Measurements from ENCODE around the gene LCN2. TPM values are rescaled to one million over a fixed set of nuclear protein-coding genes. Genes with fewer than 3 reads are reported as not detected.

LCN2 gene
- total and polyA plus RNA-seq, 3 donors from 2014 or later: 2.2 TPM; not detected in 2

- no peaks in the 10 kb centered on the region for H3K36me3 ChIP-seq (ENCODE audit: low read depth, missing control alignments)
- no peak for DNase-seq
Measured at GRCh38 chr9:128123451-128124080, 25.7 kb upstream of the LCN2 start.

DNA sequence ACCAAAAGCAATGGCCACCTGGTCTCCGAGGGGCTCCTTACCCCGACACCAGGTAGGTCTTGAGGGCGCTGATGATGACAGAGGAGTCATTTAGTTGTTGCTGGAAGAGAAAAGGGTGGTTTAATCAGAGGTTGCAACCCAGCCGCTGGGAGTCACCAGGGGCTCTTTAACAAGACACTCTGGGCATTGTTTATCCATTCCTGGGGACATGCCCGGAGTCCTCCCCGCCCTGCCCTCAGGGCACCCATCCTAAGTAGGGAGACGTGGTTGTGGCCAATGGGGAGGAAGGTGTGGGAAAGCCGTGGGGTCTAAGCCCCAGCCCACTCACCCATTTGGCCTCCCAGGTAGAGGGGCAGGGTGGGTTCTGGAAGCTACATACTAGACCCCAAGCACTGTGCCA lies 24.8 kb upstream of the LCN2 start:
- intact Hi-C loops (cut with DNase I; ENCODE audit: low total_unique reads): no loop called here
- H3K9me3 ChIP-seq: no peaks in the 10 kb centered on the region
- no peak for TF ChIP-seq POLR2A (IDR thresholded peaks at IDR 0.05)
- TF ChIP-seq, protein P1, sequence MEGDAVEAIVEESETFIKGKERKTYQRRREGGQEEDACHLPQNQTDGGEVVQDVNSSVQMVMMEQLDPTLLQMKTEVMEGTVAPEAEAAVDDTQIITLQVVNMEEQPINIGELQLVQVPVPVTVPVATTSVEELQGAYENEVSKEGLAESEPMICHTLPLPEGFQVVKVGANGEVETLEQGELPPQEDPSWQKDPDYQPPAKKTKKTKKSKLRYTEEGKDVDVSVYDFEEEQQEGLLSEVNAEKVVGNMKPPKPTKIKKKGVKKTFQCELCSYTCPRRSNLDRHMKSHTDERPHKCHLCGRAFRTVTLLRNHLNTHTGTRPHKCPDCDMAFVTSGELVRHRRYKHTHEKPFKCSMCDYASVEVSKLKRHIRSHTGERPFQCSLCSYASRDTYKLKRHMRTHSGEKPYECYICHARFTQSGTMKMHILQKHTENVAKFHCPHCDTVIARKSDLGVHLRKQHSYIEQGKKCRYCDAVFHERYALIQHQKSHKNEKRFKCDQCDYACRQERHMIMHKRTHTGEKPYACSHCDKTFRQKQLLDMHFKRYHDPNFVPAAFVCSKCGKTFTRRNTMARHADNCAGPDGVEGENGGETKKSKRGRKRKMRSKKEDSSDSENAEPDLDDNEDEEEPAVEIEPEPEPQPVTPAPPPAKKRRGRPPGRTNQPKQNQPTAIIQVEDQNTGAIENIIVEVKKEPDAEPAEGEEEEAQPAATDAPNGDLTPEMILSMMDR (IDR thresholded peaks at IDR 0.05): no peak
- H3K27ac ChIP-seq: no peak overlapping the region
- no peaks in the 10 kb centered on the region for H3K27me3 ChIP-seq
- no peak for DNase-seq
- H3K36me3 ChIP-seq (ENCODE audit: low read depth, missing control alignments): no peaks in the 10 kb centered on the region
- WGBS, 2 donors: 87 to 92% methylated on average over 3 to 8 of the region's 8 CpGs
- H3K4me3 ChIP-seq: no peak overlapping the region
- H3K4me1 ChIP-seq: peaks cover 21% of the 10 kb centered on the region

More at GRCh38 chr9:128123451-128124080, 25.7 kb upstream of the LCN2 start:
- TF ChIP-seq, protein P1 (IDR thresholded peaks at IDR 0.05): no peak
- no peak for TF ChIP-seq POLR2A (IDR thresholded peaks at IDR 0.05)
- Histone ChIP-seq H3K9me3 (no peaks in the 10 kb centered on the region), H3K4me3 (no peak overlapping the region), H3K27me3 (no peaks in the 10 kb centered on the region), H3K4me1 (peaks cover 14% of the 10 kb centered on the region), H3K27ac (no peak overlapping the region)
- WGBS, 2 donors: 91% methylated on average over 20 to 21 of the region's 21 CpGs
- intact Hi-C loops (cut with DNase I; ENCODE audit: low total_unique reads): no loop called here

GRCh38 chr9:128124873-128125579 lies 24.2 kb upstream of the LCN2 start:
- Histone ChIP-seq H3K27ac (no peak overlapping the region), H3K9me3 (no peaks in the 10 kb centered on the region), H3K36me3 (ENCODE audit: low read depth, missing control alignments) (no peaks in the 10 kb centered on the region), H3K4me1 (peaks cover 21% of the 10 kb centered on the region), H3K4me3 (no peak overlapping the region), H3K27me3 (no peaks in the 10 kb centered on the region)
- TF ChIP-seq, protein P1 (IDR thresholded peaks at IDR 0.05): peak; percentile 15 to 29 (median 16)
- TF ChIP-seq POLR2A (IDR thresholded peaks at IDR 0.05): no peak
- peak; percentile 82 for DNase-seq
- intact Hi-C loops (cut with DNase I; ENCODE audit: low total_unique reads): no loop called here
- WGBS, 2 donors: 57 to 67% methylated on average over 9 to 16 of the region's 16 CpGs

DNA sequence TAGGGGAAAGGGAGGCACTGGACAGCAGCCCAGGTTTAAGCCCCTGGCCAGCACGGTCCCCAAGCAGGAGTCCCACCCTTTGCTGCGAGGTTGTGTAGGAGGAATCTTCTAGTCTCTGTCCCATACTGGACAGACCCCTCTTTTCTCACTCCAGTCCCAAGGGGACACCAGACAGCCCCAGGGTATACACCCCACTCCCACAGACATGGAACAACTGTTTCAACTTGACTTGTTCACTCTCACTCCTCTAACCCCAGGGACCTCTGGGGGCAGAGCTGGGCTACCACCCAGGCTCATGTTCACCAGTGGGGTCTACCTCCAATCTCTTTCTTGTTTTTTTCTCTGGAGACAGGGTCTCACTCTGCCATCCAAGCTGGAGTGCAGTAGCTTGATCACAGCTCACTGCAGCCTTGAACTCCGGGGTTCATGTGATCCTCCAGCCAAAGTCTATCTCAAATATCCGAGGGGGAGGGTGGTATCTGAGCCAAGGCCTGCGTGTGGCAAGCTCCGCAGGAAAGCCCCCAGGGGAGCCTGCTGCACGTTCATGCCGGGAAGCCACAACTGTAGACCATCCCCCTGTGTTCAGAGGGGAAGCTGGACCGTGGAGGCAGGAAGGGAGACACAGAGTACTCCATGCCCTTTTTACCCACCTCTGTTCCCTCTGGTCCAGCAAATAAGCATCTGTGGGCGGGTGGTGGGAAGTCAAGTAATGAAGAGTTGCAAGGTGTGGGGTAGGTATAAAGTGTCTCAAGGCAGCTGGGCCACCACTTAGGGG lies 23.5 kb upstream of the LCN2 start:
- TF ChIP-seq POLR2A (IDR thresholded peaks at IDR 0.05): no peak
- TF ChIP-seq, protein P1 (IDR thresholded peaks at IDR 0.05): no peak
- no peak overlapping the region for H3K4me3 ChIP-seq
- no peaks in the 10 kb centered on the region for H3K27me3 ChIP-seq
- H3K36me3 ChIP-seq (ENCODE audit: low read depth, missing control alignments): no peaks in the 10 kb centered on the region
- H3K27ac ChIP-seq: peak overlapping the region; percentile 44 to 50
- intact Hi-C loops (cut with DNase I; ENCODE audit: low total_unique reads): no loop called here
- WGBS, 2 donors: 28 to 33% methylated on average over 9 to 10 of the region's 10 CpGs
- peaks cover 21% of the 10 kb centered on the region for H3K4me1 ChIP-seq
- no peaks in the 10 kb centered on the region for H3K9me3 ChIP-seq
- DNase-seq: no peak
